Measurements from ENCODE around the gene ARHGAP26.
"Not testable (repeated sequence)": the region's sequence is repeated elsewhere in the genome, so short reads cannot be mapped to it uniquely, and the experiment has no call there.

Gene ARHGAP26

GRCh38 chr5:143065185-143065965 lies 295.2 kb downstream of the ARHGAP26 start:
- no peak for DNase-seq (ENCODE audit: low spot score)

- DNase-seq (ENCODE audit: low spot score) = no peak
Measured at GRCh38 chr5:143065996-143066522, 295.9 kb downstream of the ARHGAP26 start.

GRCh38 chr5:143066556-143067281 lies 296.5 kb downstream of the ARHGAP26 start:
- DNase-seq (ENCODE audit: low spot score) = no peak

GRCh38 chr5:143068712-143069111 lies 298.5 kb downstream of the ARHGAP26 start:
- DNase-seq (ENCODE audit: low spot score) = no peak

- DNase-seq (ENCODE audit: low spot score) = no peak
Measured at GRCh38 chr5:143071927-143072326, 301.8 kb downstream of the ARHGAP26 start.

DNA sequence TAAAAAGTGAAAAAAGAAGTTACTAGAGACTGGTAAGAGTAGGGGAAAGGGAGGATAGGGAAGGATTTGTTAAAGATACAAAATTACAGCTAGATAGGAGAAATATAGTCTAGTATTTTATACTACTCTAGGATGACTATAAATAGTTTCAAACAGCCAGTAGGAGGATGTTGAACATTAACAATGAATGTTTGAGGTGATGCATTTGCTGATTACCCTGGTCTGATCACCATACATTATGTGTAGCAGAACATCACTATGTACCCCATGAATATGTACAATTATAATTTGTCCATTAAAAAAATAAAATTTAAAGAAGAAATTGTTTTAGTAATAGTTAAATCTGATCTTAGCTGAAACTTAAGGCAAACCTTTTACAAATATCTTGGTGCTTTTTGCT lies 302.6 kb downstream of the ARHGAP26 start:
- no peak for DNase-seq (ENCODE audit: low spot score)

- peak; percentile 61 for DNase-seq (ENCODE audit: low spot score)
Measured at GRCh38 chr5:143073766-143074165, 303.6 kb downstream of the ARHGAP26 start.

DNA sequence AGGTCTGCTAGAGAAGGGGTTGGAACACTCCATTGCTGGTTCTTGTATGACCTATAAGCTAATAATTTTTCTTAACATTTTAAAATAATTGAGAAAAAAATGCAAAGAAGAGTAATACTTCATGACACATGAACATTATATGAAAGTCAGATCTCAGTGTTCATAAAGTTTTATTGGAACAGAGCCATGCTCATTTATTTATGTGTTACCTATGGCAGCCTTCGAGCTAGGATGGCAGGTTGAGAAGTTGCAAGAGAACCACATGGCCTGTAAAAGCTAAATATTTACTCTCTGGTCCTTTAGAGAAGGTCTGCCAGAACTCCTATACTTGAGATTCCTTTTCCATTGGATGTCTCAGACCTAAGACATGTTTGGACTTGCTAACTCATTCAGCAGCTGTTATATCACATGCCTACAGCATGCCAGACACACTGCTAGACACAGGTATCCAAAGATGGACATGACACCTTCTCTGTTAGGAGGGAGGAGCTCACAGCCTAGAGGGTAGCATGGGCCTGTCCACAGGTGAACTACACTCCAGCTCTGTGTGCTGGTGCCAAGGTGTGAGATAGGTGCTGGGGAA lies 304.3 kb downstream of the ARHGAP26 start:
- DNase-seq (ENCODE audit: low spot score) = no peak

DNA sequence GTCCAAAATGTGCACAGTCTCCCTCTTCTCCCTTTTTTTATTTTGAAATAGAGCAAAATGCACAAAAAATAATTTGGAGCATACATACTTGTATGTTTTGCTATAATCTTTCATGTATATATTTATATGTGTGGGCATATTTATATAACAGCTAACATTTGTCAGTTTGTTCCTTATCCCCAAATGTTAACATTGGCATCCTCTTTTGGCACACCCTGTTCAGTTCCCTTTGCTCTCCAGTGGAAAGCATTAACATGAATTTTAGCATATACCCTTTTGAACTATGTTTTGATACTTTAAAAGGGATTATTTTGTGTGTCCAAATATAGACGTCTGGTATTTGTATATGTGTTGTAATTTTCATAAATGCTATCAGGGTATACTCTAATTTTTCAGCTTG lies 306.2 kb downstream of the ARHGAP26 start:
- DNase-seq (ENCODE audit: low spot score) = no peak

GRCh38 chr5:143077453-143078103 lies 307.4 kb downstream of the ARHGAP26 start:
- no peak for DNase-seq (ENCODE audit: low spot score)

DNA sequence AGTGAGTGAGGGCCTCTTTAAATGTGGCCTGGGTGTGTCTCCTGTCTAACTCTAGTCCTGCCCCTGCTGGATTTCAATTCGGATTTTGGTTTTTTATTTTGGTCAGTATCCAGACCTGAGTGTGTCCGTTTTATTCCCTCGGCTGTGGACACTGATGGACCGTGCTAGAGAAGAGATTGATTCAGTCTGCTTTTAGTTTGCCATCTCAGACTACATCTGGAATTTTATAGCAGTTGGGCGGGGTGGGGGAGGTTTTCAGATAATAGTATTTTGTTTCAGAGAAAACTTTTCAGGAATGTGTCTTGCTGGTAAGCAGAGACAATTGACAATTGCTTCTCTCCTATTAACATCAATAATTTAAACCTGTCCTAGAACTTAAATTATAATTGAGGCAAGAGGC lies 308.1 kb downstream of the ARHGAP26 start:
- no peak for DNase-seq (ENCODE audit: low spot score)

DNA sequence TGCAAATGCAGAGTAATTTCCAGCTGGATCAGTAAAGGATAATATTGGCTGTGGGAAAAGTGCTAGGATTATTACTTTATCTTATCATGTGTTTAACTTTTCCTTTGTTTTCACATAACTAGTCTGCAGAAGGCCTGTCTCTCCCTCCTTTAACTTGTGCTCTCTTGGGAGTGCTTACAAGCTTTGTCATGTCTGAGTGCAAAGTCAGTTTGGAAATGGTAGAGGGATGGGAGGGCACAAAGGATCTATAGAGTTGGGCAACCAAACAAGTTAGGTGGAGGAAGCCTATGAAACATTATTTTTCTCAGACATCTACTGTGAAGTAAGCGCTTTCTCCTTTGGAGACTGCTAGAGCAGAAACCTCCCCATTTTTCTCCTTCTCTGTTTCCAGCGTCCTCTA lies 308.8 kb downstream of the ARHGAP26 start:
- no peak for DNase-seq (ENCODE audit: low spot score)

DNA sequence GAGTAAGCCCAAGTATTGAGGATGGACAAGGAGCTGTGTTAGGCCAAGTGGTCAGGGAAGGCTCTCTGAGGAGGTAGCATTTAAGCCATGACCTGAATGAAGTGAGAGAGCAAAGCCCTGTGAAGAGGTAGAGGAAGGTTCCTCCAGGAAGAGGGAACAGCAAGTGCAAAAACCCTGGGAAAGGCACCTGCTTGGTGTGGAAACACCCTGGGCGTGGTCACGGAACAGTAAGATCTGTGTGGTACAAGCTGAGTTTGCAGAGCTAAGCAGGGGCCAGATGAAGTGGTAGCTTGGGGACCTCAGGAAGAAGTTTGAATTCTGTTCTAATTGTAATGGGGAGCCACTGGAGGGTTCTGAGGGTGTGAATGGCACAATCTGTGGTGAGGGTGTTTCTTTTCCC lies 310.2 kb downstream of the ARHGAP26 start:
- no peak for DNase-seq (ENCODE audit: low spot score)

DNA sequence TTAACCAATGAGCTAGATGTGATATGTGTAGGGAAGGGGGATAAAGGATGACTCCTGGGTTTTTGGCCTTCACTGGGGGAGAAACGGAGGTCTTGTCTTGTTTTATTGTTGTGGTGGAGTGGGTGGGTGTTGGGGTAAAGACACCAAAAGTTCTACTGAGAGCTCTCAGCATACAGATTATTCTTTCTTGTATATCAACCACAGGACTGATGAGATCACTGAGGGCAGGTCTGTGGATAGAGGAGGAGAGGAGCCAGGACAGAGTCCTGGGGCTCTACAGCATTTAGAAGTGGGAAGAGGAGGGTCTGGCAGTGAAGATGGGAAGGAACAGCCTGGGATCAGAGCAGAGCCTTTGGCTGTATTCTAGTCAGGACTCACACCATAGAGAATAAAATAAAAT lies 310.8 kb downstream of the ARHGAP26 start:
- no peak for DNase-seq (ENCODE audit: low spot score)

- no peak for DNase-seq (ENCODE audit: low spot score)
Measured at GRCh38 chr5:143083006-143083405, 312.8 kb downstream of the ARHGAP26 start.

GRCh38 chr5:143084407-143084806 lies 314.2 kb downstream of the ARHGAP26 start:
- no peak for DNase-seq (ENCODE audit: low spot score)

DNA sequence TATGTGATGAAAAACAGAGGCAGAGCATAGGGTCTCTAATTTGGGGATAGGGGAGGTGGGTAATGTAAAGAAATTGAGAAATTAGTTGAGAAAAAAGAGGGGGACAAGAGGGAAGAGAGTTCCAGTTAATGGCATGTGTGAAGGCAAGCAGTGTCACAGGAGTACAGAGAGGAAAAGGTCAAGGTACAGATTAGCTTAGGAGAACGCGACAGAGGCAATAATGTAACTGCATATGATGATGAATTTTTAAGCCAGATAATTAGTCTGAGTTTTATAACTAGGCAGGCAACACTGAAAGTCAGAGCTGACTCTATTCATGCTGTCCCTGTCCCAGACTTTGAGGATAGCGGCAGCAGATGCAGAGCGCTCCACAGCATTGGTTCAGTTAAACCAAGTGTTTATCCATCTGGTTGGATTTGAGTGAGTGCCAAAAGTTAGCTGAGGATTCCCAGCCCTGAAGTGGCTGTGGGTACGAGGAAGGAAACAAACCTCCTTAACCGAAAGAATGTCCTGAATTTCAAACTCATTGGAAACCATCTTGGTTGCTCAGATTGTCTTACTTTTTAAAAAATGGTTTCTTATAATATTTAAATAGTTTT lies 315.2 kb downstream of the ARHGAP26 start:
- DNase-seq (ENCODE audit: low spot score) = no peak

DNA sequence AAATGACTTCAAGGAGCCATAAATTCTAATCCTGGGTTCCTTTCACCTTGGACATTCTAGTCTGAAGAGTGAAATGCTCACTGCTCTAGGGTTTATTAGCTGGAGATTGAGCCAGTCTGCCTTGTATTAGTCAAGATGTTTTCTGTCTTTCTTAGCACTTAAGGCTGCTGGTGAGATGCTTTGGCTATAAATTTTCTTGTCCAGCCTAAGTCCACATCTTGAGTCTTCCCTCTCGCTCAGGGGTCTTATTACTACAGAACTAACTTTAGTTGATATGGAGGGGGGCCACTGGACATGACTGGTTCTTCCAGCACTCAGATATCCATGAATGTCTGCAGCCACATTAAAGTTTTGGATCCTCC lies 316.4 kb downstream of the ARHGAP26 start:
- DNase-seq (ENCODE audit: low spot score) = no peak

DNA sequence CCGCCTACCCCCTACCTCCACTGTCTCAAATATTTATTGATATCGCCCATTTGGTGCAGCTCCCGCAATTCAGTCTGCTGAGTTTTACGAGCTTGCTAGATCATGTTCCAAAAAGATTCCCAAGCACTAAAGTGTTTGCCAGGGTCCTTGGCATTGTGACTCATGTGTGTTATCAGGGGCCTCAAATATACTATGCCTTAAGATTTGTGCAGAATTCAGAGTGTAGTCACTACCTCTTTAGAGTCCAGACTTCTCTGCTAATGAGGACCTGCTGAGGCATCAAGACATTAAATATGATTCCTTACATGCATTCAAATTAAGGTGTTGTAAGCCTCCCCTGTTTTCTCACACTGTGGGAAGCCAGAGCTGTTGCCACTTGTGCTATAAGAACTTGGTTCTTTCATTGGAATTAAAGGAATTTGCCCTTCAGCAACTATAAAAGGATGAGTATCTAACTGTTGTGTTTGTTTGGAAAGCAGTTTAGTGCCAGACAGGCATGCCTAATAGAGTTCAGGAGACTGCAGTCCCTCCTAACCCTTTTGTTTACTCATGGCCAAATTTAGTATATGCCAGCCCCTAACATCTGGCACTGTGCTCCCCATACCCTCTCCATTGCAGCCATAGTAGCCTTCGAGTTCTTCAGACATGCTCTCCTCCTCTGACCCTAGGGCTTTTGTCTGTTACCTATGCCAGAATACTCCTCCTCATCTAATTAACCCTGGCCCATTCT lies 316.9 kb downstream of the ARHGAP26 start:
- DNase-seq (ENCODE audit: low spot score) = peak; percentile 29

GRCh38 chr5:143088702-143089101 lies 318.5 kb downstream of the ARHGAP26 start:
- DNase-seq (ENCODE audit: low spot score) = not testable (repeated sequence)

- not testable (repeated sequence) for DNase-seq (ENCODE audit: low spot score)
Measured at GRCh38 chr5:143090044-143090443, 319.9 kb downstream of the ARHGAP26 start.
